H1 (cell line): ENCODE data around the gene ABCA13. TPM values are rescaled to one million over a fixed set of nuclear protein-coding genes. Genes with fewer than 3 reads are reported as not detected.

Experiments
- CTCF ChIA-PET: fragments of 300-600 bp; sonication (Branson Sonifier 250); formaldehyde crosslinking; loops from one replicate; lab custom pipeline; 2021; ENCODE audit not compliant: partially characterized antibody; lab: Charles Lee
- POLR2A ChIA-PET: fragments of 300-600 bp; sonication (Branson Sonifier 250); formaldehyde crosslinking; loops from one replicate; lab custom pipeline; 2021; ENCODE audit warnings: inconsistent platforms; ENCODE audit not compliant: partially characterized antibody; lab: Charles Lee
- DNase-seq, 2 experiments: peaks; one replicate each; pipeline versions ENCODE4 v3.0.0 to v3.0.0-alpha.2; 2010 to 2022; ENCODE audit warnings: low spot score in 2 of 2, low read depth in 1 of 2, mixed read lengths in 1 of 2
- FAIRE-seq: peaks from 2 replicates; lab custom pipeline; 2011; peaks lifted over from hg19 to GRCh38; lab: Jason Lieb, UNC
- H2AFZ ChIP-seq: 2 replicates; pipeline ENCODE4 v1.8.1; 2012; ENCODE audit warnings: low read length, inconsistent platforms
- H2AK5ac ChIP-seq: 2 replicates; pipeline ENCODE4 v1.6.1; 2013; ENCODE audit warnings: low read depth, low read length
- H2BK120ac ChIP-seq: replicated peaks from 2 replicates; pipeline ENCODE3; 2013; ENCODE audit warnings: low read depth, low read length, inconsistent platforms
- H2BK12ac ChIP-seq: 2 replicates; pipeline ENCODE4 v1.6.1; 2013; ENCODE audit warnings: low read depth, low read length
- H2BK15ac ChIP-seq: 2 replicates; pipeline ENCODE4 v1.6.1; 2013; ENCODE audit warnings: low read length
- H2BK20ac ChIP-seq: 2 replicates; pipeline ENCODE4 v1.6.1; 2013; ENCODE audit warnings: low read length
- H2BK5ac ChIP-seq: 2 replicates; pipeline ENCODE4 v1.6.1; 2013; ENCODE audit warnings: low read depth, low read length
- H3K14ac ChIP-seq: 2 replicates; pipeline ENCODE4 v1.6.1; 2013; ENCODE audit warnings: inconsistent platforms; ENCODE audit not compliant: insufficient read length
- H3K18ac ChIP-seq: 2 replicates; pipeline ENCODE4 v1.6.1; 2013; ENCODE audit warnings: low read length; ENCODE audit errors: extremely low read depth
- H3K23ac ChIP-seq: 2 replicates; pipeline ENCODE4 v1.6.1; 2013; ENCODE audit warnings: inconsistent platforms; ENCODE audit not compliant: insufficient read length
- H3K23me2 ChIP-seq: 2 replicates; pipeline ENCODE4 v1.6.1; 2013; ENCODE audit warnings: low read depth, low read length
- H3K27ac ChIP-seq: 2 replicates; pipeline ENCODE4 v1.6.1; 2011; ENCODE audit warnings: low read depth, low read length, inconsistent platforms
- H3K27me3 ChIP-seq, 4 experiments: replicated peaks in 1 of 4; 1 replicate in 1 of 4; 2 replicates in 3 of 4; pipeline versions ENCODE4 v1.6.1 to v1.8.1; 2011 to 2013; ENCODE audit warnings: low read length in 3 of 4, mild to moderate bottlenecking in 3 of 4, inconsistent platforms in 2 of 4, mixed read lengths in 2 of 4, moderate library complexity in 1 of 4; ENCODE audit not compliant: control insufficient read depth in 3 of 4, insufficient read depth in 3 of 4; ENCODE audit errors: extremely low read depth in 1 of 4
- H3K36me3 ChIP-seq, 4 experiments: 2 replicates each; pipeline versions ENCODE4 v1.6.1 to v1.8.1; 2011 to 2013; ENCODE audit warnings: mild to moderate bottlenecking in 4 of 4, low read length in 3 of 4, moderate library complexity in 2 of 4, control low read depth in 1 of 4, inconsistent platforms in 1 of 4; ENCODE audit not compliant: insufficient read depth in 4 of 4, control insufficient read depth in 2 of 4
- H3K4ac ChIP-seq: replicated peaks from 2 replicates; pipeline ENCODE3; 2013; ENCODE audit warnings: low read length, low read depth, mixed read lengths, inconsistent platforms; ENCODE audit not compliant: insufficient read length
- H3K4me1 ChIP-seq, 4 experiments: replicated peaks in 1 of 4; 1 replicate in 1 of 4; 2 replicates in 3 of 4; pipeline versions ENCODE4 v1.6.1 to v1.8.1; 2011 to 2013; ENCODE audit warnings: low read length in 3 of 4, inconsistent platforms in 2 of 4, mixed read lengths in 1 of 4; ENCODE audit not compliant: insufficient read depth in 4 of 4, control insufficient read depth in 3 of 4
- H3K4me2 ChIP-seq, 2 experiments: 2 replicates each; pipeline versions ENCODE4 v1.6.1 to v1.8.1; 2011 to 2013; ENCODE audit warnings: low read depth in 2 of 2, low read length in 2 of 2, control low read depth in 1 of 2, inconsistent platforms in 1 of 2, mild to moderate bottlenecking in 1 of 2; ENCODE audit not compliant: insufficient read depth in 1 of 2
- H3K4me3 ChIP-seq, 4 experiments: fragments of 200-600, 300-600 bp in 1 of 4; sonication (generic), shearing (Covaris generic), sonication (Bioruptor Twin) in 1 of 4; 2 replicates each; pipeline versions ENCODE4 v1.5.1 to v1.8.1; 2011 to 2016; ENCODE audit warnings: low read length in 4 of 4, low read depth in 3 of 4, control low read depth in 2 of 4, inconsistent platforms in 2 of 4, mild to moderate bottlenecking in 2 of 4, mixed read lengths in 1 of 4, moderate library complexity in 1 of 4; ENCODE audit not compliant: insufficient read depth in 2 of 4; ENCODE audit errors: extremely low read depth in 1 of 4
- H3K56ac ChIP-seq: replicated peaks from 2 replicates; pipeline ENCODE3; 2013; ENCODE audit warnings: low read depth, mild to moderate bottlenecking, mixed read lengths, low read length, inconsistent platforms; ENCODE audit not compliant: insufficient read length
- H3K79me1 ChIP-seq: 2 replicates; pipeline ENCODE4 v1.6.1; 2013; ENCODE audit warnings: low read depth, low read length, control low read depth
- H3K79me2 ChIP-seq, 2 experiments: 2 replicates each; pipeline versions ENCODE4 v1.6.1 to v1.8.1; 2012 to 2013; ENCODE audit warnings: low read length in 2 of 2, mild to moderate bottlenecking in 2 of 2, inconsistent platforms in 1 of 2; ENCODE audit not compliant: insufficient read depth in 2 of 2, control insufficient read depth in 1 of 2
- H3K9ac ChIP-seq, 4 experiments: replicated peaks in 1 of 4; 1 replicate in 1 of 4; 2 replicates in 3 of 4; pipeline versions ENCODE4 v1.6.1 to v1.8.1; 2011 to 2013; ENCODE audit warnings: low read depth in 3 of 4, low read length in 3 of 4, control low read depth in 2 of 4, mild to moderate bottlenecking in 2 of 4, moderate library complexity in 2 of 4, inconsistent platforms in 1 of 4; ENCODE audit errors: extremely low read depth in 1 of 4
- H3K9me3 ChIP-seq, 2 experiments: 2 replicates each; pipeline versions ENCODE4 v1.6.1 to v1.8.1; 2012 to 2013; ENCODE audit warnings: mild to moderate bottlenecking in 2 of 2, moderate library complexity in 2 of 2, control low read depth in 1 of 2, inconsistent platforms in 1 of 2, low read depth in 1 of 2, low read length in 1 of 2, mixed read lengths in 1 of 2; ENCODE audit not compliant: insufficient read depth in 2 of 2
- H4K20me1 ChIP-seq, 2 experiments: replicated peaks in 1 of 2; 2 replicates each; pipeline versions ENCODE3 to v1.8.1; 2011 to 2013; ENCODE audit warnings: inconsistent platforms in 2 of 2, low read length in 2 of 2, mild to moderate bottlenecking in 1 of 2; ENCODE audit not compliant: insufficient read depth in 2 of 2, control insufficient read depth in 1 of 2
- H4K5ac ChIP-seq: 2 replicates; pipeline ENCODE4 v1.6.1; 2013; ENCODE audit warnings: low read length, low read depth, mixed read lengths, inconsistent platforms; ENCODE audit not compliant: insufficient read length
- H4K8ac ChIP-seq: 2 replicates; pipeline ENCODE4 v1.8.0; 2013; ENCODE audit warnings: mild to moderate bottlenecking, moderate library complexity, low read length, inconsistent platforms; ENCODE audit not compliant: insufficient read depth; ENCODE audit errors: extremely low read depth
- H4K91ac ChIP-seq: replicated peaks from 2 replicates; pipeline ENCODE3; 2013; ENCODE audit warnings: low read length, mixed read lengths, inconsistent platforms; ENCODE audit not compliant: insufficient read length
- CTBP2 ChIP-seq: IDR thresholded peaks from 2 replicates; pipeline ENCODE4 v1.7.0; 2011; ENCODE audit warnings: borderline replicate concordance, mild to moderate bottlenecking, moderate library complexity, mixed read lengths, low read length; ENCODE audit not compliant: insufficient read depth, insufficient read length
- EP300 ChIP-seq, 2 experiments: IDR thresholded peaks; 1 replicate in 1 of 2; 2 replicates in 1 of 2; pipeline ENCODE4 v1.6.1; 2011 to 2012; ENCODE audit warnings: low read depth in 2 of 2, low read length in 2 of 2, mild to moderate bottlenecking in 2 of 2, borderline replicate concordance in 1 of 2, inconsistent platforms in 1 of 2, moderate library complexity in 1 of 2
- JUND ChIP-seq: IDR thresholded peaks from 2 replicates; pipeline ENCODE4 v1.6.1; 2011; ENCODE audit warnings: mild to moderate bottlenecking, improper control_type of control experiment, low read length
- SUZ12 ChIP-seq: fragments of 200-600 bp; sonication (generic); IDR thresholded peaks from 2 replicates; pipeline ENCODE4 v1.6.1; 2012; ENCODE audit warnings: mild to moderate bottlenecking, inconsistent platforms, low read length, moderate library complexity, mixed read lengths
- WGBS, 2 experiments: shearing (Covaris generic) in 1 of 2; methylation state at CpG; one replicate each; pipeline versions ENCODE4 v1.1.6 to v1.1.7; 2013 to 2015; ENCODE audit warnings: low lambda C conversion rate in 2 of 2, mixed read lengths in 2 of 2, inconsistent platforms in 1 of 2, low coverage in 1 of 2, missing lambda C conversion rate in 1 of 2; ENCODE audit not compliant: insufficient replicate concordance in 2 of 2, insufficient coverage in 1 of 2, insufficient read length in 1 of 2; ENCODE audit errors: extremely low coverage in 1 of 2, missing lambda C conversion rate in 1 of 2; 5-methylcytosine and 5-hydroxymethylcytosine counted together
- polyA plus RNA-seq, 7 experiments: library from polyadenylated mRNA; depleted of rRNA in 3 of 7; stranded (reverse) in 5 of 7; unstranded in 2 of 7; fragments of >200 nt in 5 of 7; fragments of 200-250 nt in 2 of 7; gene quantifications; 1 replicate in 5 of 7; 2 replicates in 1 of 7; 4 replicates in 1 of 7; pipeline versions ENCODE4 v1.2.1 to v1.2.3, GENCODE V29; 2011 to 2013; ENCODE audit warnings: missing spikeins in 2 of 7, mixed read lengths in 2 of 7
- total RNA-seq: library from RNA; stranded (reverse); fragmentation: NEBNext Ultra II Directional; extraction: Animal tissue kit (Norgen Biotek cat#: 25700); gene quantifications from 2 replicates; pipeline ENCODE4 v1.2.1, GENCODE V29; 2021

ABCA13 gene
- total and polyA plus RNA-seq, 2 of the 8 experiments (the other 6 are each of a cell fraction or from before 2014, with no cell fraction given) = 0.07 to 0.09 TPM

DNA sequence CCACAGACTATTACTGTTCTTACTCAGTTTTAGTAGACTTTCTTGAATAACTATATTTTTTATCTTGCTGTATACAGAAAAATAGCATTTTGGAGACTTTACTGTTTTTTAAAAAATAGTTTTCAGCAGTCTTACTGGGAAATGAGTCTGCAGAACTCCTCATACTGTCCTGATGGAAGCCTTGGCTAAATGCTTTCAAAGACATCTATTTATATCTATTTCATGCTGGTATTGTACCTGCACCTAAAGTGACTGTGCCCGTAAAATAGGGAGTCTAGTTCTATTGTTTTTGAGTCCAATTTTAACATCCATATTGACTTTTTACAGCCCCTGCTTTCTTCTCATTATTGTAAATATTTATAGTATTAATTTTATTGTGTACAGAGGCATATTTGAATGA lies 464.5 kb downstream of the ABCA13 start:
- no peak for TF ChIP-seq CTBP2
- no peak for TF ChIP-seq SUZ12
- TF ChIP-seq JUND = no peak
- TF ChIP-seq EP300 (IDR thresholded peaks at IDR 0.05; ENCODE audit: borderline replicate concordance in 1 of 2, low read depth in 2 of 2, low read length in 2 of 2) = no peak
- H4K5ac ChIP-seq = no peak overlapping the region

More for the DNA sequence above, 464.5 kb downstream of the ABCA13 start:
- no peaks in the 10 kb centered on the region for H3K27me3 ChIP-seq
- no peak overlapping the region for H4K91ac ChIP-seq
- no peak overlapping the region for H2BK20ac ChIP-seq
- H3K79me2 ChIP-seq = no peaks in the 10 kb centered on the region
- no peaks in the 10 kb centered on the region for H3K36me3 ChIP-seq
- H3K18ac ChIP-seq = no peak overlapping the region
- no peak overlapping the region for H3K56ac ChIP-seq
- 92% methylated on average over 1 of the region's 1 CpG; no CpG with 5 or more reads in 1 of the 2 experiments for whole genome bisulfite sequencing, 2 experiments
- no peak overlapping the region for H3K4me2 ChIP-seq
- H2BK15ac ChIP-seq = no peak overlapping the region
- no peaks in the 10 kb centered on the region for H3K79me1 ChIP-seq
- H3K4ac ChIP-seq = no peak overlapping the region
- no peak overlapping the region; the same call in 1 of the 2 replicates for H2AFZ ChIP-seq
- H2BK5ac ChIP-seq = no peak overlapping the region
- H2AK5ac ChIP-seq = no peak overlapping the region
- H3K4me1 ChIP-seq = peaks cover 0 to 3% (median 0%) of the 10 kb centered on the region in 4 experiments; a peak in 1 of 7 replicates
- FAIRE-seq (no peak), DNase-seq (no peak)
- H2BK120ac ChIP-seq = no peak overlapping the region
- H3K23ac ChIP-seq = no peak overlapping the region
- no peak overlapping the region for H3K9ac ChIP-seq
- no peak overlapping the region for H3K14ac ChIP-seq
- H3K27ac ChIP-seq = no peak overlapping the region
- no peaks in the 10 kb centered on the region for H3K9me3 ChIP-seq
- H2BK12ac ChIP-seq = no peak overlapping the region
- H3K23me2 ChIP-seq = no peaks in the 10 kb centered on the region; the same call in 1 of the 2 replicates
- ChIA-PET POLR2A (no interaction called here), CTCF (no interaction called here)
- no peak overlapping the region for H4K8ac ChIP-seq
- no peak overlapping the region for H3K4me3 ChIP-seq
- no peaks in the 10 kb centered on the region for H4K20me1 ChIP-seq
